ENCODE data around the gene JAM3. TPM values are rescaled to one million over a fixed set of nuclear protein-coding genes. Genes with fewer than 3 reads are reported as not detected.
A peak's percentile ranks its signal among the peaks of the same experiment; 100 is the strongest.

Gene JAM3
- total and polyA plus RNA-seq, 2 donors (not counting 1 experiment from before 2014, with no cell fraction given), result 13.5 to 29.6 TPM

GRCh38 chr11:134037046-134037908 is 31.6 kb upstream of the JAM3 start:
- peak overlapping the region; percentile 17 to 79 (median 68) for H3K4me3 ChIP-seq (ENCODE audit: control extremely low read depth in 1 of 5, extremely low read depth in 1 of 5, insufficient read depth in 1 of 5, low read depth in 2 of 5, low read length in 4 of 5)
- ChIA-PET POLR2A (interaction anchor here (0.6 kb wide), 1 partner anchor 100 kb away, joined by 3 read pairs; no protein-coding TSS in a partner anchor), CTCF (interaction anchor here (1.2 to 2.7 kb wide), 3 partner anchors 11 to 61 kb away, joined by 3 to 13 read pairs (median 3); no protein-coding TSS in a partner anchor)
- peaks cover 0 to 22% (median 3%) of the 10 kb centered on the region in 4 experiments for H3K27me3 ChIP-seq (replicated peaks in 1 of 4; ENCODE audit: control extremely low read depth in 1 of 4, control insufficient read depth in 3 of 4, insufficient read depth in 4 of 4, low read length in 3 of 4)
- Mint-ChIP-seq H3K9me3 (ENCODE audit: insufficient read depth) (no peaks in the 10 kb centered on the region), H3K27me3 (peaks cover 9% of the 10 kb centered on the region), H3K4me3 (peak overlapping the region; percentile 94), H3K27ac (peak overlapping the region; percentile 89), H3K4me1 (peaks cover 22% of the 10 kb centered on the region)
- H3K36me3 ChIP-seq (replicated peaks in 1 of 2; ENCODE audit: control extremely low read depth in 1 of 2, control insufficient read depth in 1 of 2, extremely low read depth in 1 of 2, insufficient read depth in 2 of 2, low read length in 1 of 2), result no peaks in the 10 kb centered on the region
- peak overlapping the region; percentile 34 to 84 for H3K27ac ChIP-seq (ENCODE audit: low read length in 2 of 2)
- peaks cover 12 to 21% of the 10 kb centered on the region in 2 donors for H3K4me1 ChIP-seq (ENCODE audit: control insufficient read depth in 2 of 2, insufficient read depth in 2 of 2, low read length in 2 of 2)
- no peaks in the 10 kb centered on the region for H3K79me2 ChIP-seq (ENCODE audit: control insufficient read depth, insufficient read depth, low read length)
- H3K9me3 ChIP-seq (ENCODE audit: control extremely low read depth in 1 of 3, control insufficient read depth in 2 of 3, insufficient read depth in 1 of 3, low read length in 2 of 3), result peaks cover 0 to 4% (median 0%) of the 10 kb centered on the region in 3 donors
- intact Hi-C loops (cut with micrococcal nuclease), result no loop called here
- peak overlapping the region; percentile 96 for H3K4me2 ChIP-seq (replicated peaks; ENCODE audit: low read depth, low read length, poor library complexity, severe bottlenecking)
- DNase-seq (peak; percentile 54), ATAC-seq (ENCODE audit: low read depth) (peak; percentile 73)
- WGBS (ENCODE audit: insufficient coverage), result under 1% methylated on average over 50 of the region's 54 CpGs
- H4K20me1 ChIP-seq (ENCODE audit: control insufficient read depth, insufficient read depth, low read length, poor library complexity, severe bottlenecking), result no peaks in the 10 kb centered on the region
- no peak for TF ChIP-seq EZH2 (IDR thresholded peaks at IDR 0.05; ENCODE audit: borderline replicate concordance, insufficient read depth, low read depth, low read length, poor library complexity, severe bottlenecking)
- TF ChIP-seq, protein P1, sequence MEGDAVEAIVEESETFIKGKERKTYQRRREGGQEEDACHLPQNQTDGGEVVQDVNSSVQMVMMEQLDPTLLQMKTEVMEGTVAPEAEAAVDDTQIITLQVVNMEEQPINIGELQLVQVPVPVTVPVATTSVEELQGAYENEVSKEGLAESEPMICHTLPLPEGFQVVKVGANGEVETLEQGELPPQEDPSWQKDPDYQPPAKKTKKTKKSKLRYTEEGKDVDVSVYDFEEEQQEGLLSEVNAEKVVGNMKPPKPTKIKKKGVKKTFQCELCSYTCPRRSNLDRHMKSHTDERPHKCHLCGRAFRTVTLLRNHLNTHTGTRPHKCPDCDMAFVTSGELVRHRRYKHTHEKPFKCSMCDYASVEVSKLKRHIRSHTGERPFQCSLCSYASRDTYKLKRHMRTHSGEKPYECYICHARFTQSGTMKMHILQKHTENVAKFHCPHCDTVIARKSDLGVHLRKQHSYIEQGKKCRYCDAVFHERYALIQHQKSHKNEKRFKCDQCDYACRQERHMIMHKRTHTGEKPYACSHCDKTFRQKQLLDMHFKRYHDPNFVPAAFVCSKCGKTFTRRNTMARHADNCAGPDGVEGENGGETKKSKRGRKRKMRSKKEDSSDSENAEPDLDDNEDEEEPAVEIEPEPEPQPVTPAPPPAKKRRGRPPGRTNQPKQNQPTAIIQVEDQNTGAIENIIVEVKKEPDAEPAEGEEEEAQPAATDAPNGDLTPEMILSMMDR (IDR thresholded peaks at IDR 0.05), result no peak
- H2AFZ ChIP-seq (ENCODE audit: insufficient read depth, low read depth, low read length, poor library complexity, severe bottlenecking), result peak overlapping the region; percentile 90
- peak overlapping the region; percentile 83 for H3K9ac ChIP-seq (ENCODE audit: low read length)

All from B cell (primary cell).